ENCODE data around the gene ZSWIM5.

GRCh38 chr1:45016090-45016697, 190.2 kb downstream of the ZSWIM5 start:
- TF ChIP-seq CTCF (IDR thresholded peaks at IDR 0.05; ENCODE audit: low read length) (no peak), EZH2 (optimal IDR thresholded peaks at IDR 0.05; ENCODE audit: low read depth, low read length) (no peak)
